Mucosa of rectum (tissue), 2 donors: ENCODE results near the gene RNF166.

Experiments used
- H3K27ac ChIP-seq, 2 donors: one replicate each; pipeline ENCODE4 v1.7.0; 2013; ENCODE audit warnings: inconsistent platforms in 2 of 2, low read depth in 2 of 2, low read length in 2 of 2
- H3K27me3 ChIP-seq, 2 donors: one replicate each; pipeline ENCODE4 v1.7.0; 2013; ENCODE audit warnings: low read length in 2 of 2; ENCODE audit not compliant: control insufficient read depth in 2 of 2, insufficient read depth in 2 of 2
- H3K36me3 ChIP-seq, 2 donors: one replicate each; pipeline ENCODE4 v1.7.0; 2013; ENCODE audit warnings: low read length in 2 of 2; ENCODE audit not compliant: control insufficient read depth in 2 of 2, insufficient read depth in 2 of 2
- H3K4me1 ChIP-seq, 2 donors: one replicate each; pipeline ENCODE4 v1.7.0; 2013; ENCODE audit warnings: low read length in 2 of 2, mild to moderate bottlenecking in 1 of 2; ENCODE audit not compliant: control insufficient read depth in 2 of 2, insufficient read depth in 2 of 2
- H3K4me3 ChIP-seq, 2 donors: one replicate each; pipeline ENCODE4 v1.7.0; 2013; ENCODE audit warnings: low read length in 2 of 2
- H3K9ac ChIP-seq, 2 donors: one replicate each; pipeline ENCODE4 v1.7.0; 2013; ENCODE audit warnings: low read length in 2 of 2, low read depth in 1 of 2, mild to moderate bottlenecking in 1 of 2
- H3K9me3 ChIP-seq, 2 donors: one replicate each; pipeline ENCODE4 v1.7.0; 2013; ENCODE audit warnings: low read length in 2 of 2; ENCODE audit not compliant: control insufficient read depth in 2 of 2
- donor health status: healthy.
- donor health status: Normal muscosa, but diverticular disease.

RNF166 gene

GRCh38 chr16:88661468-88661867 is 44.7 kb downstream of the RNF166 start:
- Histone ChIP-seq H3K4me3 (no peak overlapping the region), H3K27me3 (no peaks in the 10 kb centered on the region), H3K4me1 (peaks cover 4 to 8% of the 10 kb centered on the region in 2 donors), H3K9me3 (no peaks in the 10 kb centered on the region), H3K9ac (no peak overlapping the region), H3K27ac (no peak overlapping the region), H3K36me3 (peaks cover 0 to 10% of the 10 kb centered on the region in 2 donors)

GRCh38 chr16:88659160-88659559 is 47.0 kb downstream of the RNF166 start:
- Histone ChIP-seq H3K9me3 (no peaks in the 10 kb centered on the region), H3K4me1 (peaks cover 4 to 8% of the 10 kb centered on the region in 2 donors), H3K36me3 (peaks cover 16 to 18% of the 10 kb centered on the region in 2 donors), H3K27me3 (no peaks in the 10 kb centered on the region), H3K27ac (no peak overlapping the region), H3K4me3 (no peak overlapping the region), H3K9ac (no peak overlapping the region)

- H3K27me3 ChIP-seq, result no peaks in the 10 kb centered on the region
- H3K36me3 ChIP-seq, result peaks cover 17 to 18% of the 10 kb centered on the region in 2 donors
- H3K4me3 ChIP-seq, result no peak overlapping the region
- H3K9ac ChIP-seq, result no peak overlapping the region
- H3K9me3 ChIP-seq, result no peaks in the 10 kb centered on the region
- H3K4me1 ChIP-seq, result peaks cover 4 to 8% of the 10 kb centered on the region in 2 donors
- no peak overlapping the region for H3K27ac ChIP-seq
Measured at GRCh38 chr16:88658714-88659113, 47.5 kb downstream of the RNF166 start.

- H3K27me3 ChIP-seq, result no peaks in the 10 kb centered on the region
- H3K27ac ChIP-seq, result no peak overlapping the region
- H3K4me1 ChIP-seq, result peaks cover 2 to 7% of the 10 kb centered on the region in 2 donors
- no peak overlapping the region for H3K4me3 ChIP-seq
- no peak overlapping the region for H3K9ac ChIP-seq
- H3K9me3 ChIP-seq, result no peaks in the 10 kb centered on the region
- H3K36me3 ChIP-seq, result peaks cover 17 to 18% of the 10 kb centered on the region in 2 donors
Measured at GRCh38 chr16:88657371-88657770, 48.8 kb downstream of the RNF166 start.

GRCh38 chr16:88656291-88656980 is 49.8 kb downstream of the RNF166 start:
- H3K36me3 ChIP-seq, result peaks cover 17 to 18% of the 10 kb centered on the region in 2 donors
- H3K27me3 ChIP-seq, result no peaks in the 10 kb centered on the region
- H3K4me1 ChIP-seq, result peaks cover 0 to 8% of the 10 kb centered on the region in 2 donors
- no peak overlapping the region for H3K27ac ChIP-seq
- H3K4me3 ChIP-seq, result no peak overlapping the region
- no peaks in the 10 kb centered on the region for H3K9me3 ChIP-seq
- H3K9ac ChIP-seq, result no peak overlapping the region

- Histone ChIP-seq H3K9me3 (no peaks in the 10 kb centered on the region), H3K36me3 (peaks cover 17 to 18% of the 10 kb centered on the region in 2 donors)
Measured at GRCh38 chr16:88655733-88656281, 50.4 kb downstream of the RNF166 start.

GRCh38 chr16:88655053-88655732 is 51.0 kb downstream of the RNF166 start:
- H3K4me3 ChIP-seq, result no peak overlapping the region
- no peak overlapping the region for H3K9ac ChIP-seq
- H3K9me3 ChIP-seq, result no peaks in the 10 kb centered on the region
- peaks cover 17 to 18% of the 10 kb centered on the region in 2 donors for H3K36me3 ChIP-seq
- H3K27ac ChIP-seq, result no peak overlapping the region
- no peaks in the 10 kb centered on the region for H3K27me3 ChIP-seq
- H3K4me1 ChIP-seq, result peaks cover 4 to 11% of the 10 kb centered on the region in 2 donors

More at GRCh38 chr16:88655733-88656281, 50.4 kb downstream of the RNF166 start:
- Histone ChIP-seq H3K4me1 (peaks cover 4 to 11% of the 10 kb centered on the region in 2 donors), H3K27me3 (no peaks in the 10 kb centered on the region), H3K4me3 (no peak overlapping the region), H3K27ac (no peak overlapping the region), H3K9ac (no peak overlapping the region)

- no peak overlapping the region for H3K9ac ChIP-seq
- no peak overlapping the region for H3K4me3 ChIP-seq
- no peaks in the 10 kb centered on the region for H3K9me3 ChIP-seq
- peaks cover 7 to 16% of the 10 kb centered on the region in 2 donors for H3K4me1 ChIP-seq
- H3K27me3 ChIP-seq, result no peaks in the 10 kb centered on the region
- H3K36me3 ChIP-seq, result peaks cover 17 to 18% of the 10 kb centered on the region in 2 donors
- H3K27ac ChIP-seq, result no peak overlapping the region
Measured at GRCh38 chr16:88654363-88655052, 51.7 kb downstream of the RNF166 start.

GRCh38 chr16:88653596-88654362 is 52.4 kb downstream of the RNF166 start:
- Histone ChIP-seq H3K27me3 (no peaks in the 10 kb centered on the region), H3K4me1 (peaks cover 12 to 19% of the 10 kb centered on the region in 2 donors), H3K4me3 (no peak overlapping the region), H3K9ac (no peak overlapping the region), H3K36me3 (peaks cover 17 to 18% of the 10 kb centered on the region in 2 donors), H3K27ac (no peak overlapping the region), H3K9me3 (no peaks in the 10 kb centered on the region)
